H54 (cell line): Measurements from ENCODE around the gene BBS9.
A peak's percentile ranks its signal among the peaks of the same experiment; 100 is the strongest.
"Not testable (repeated sequence)": the region's sequence is repeated elsewhere in the genome, so short reads cannot be mapped to it uniquely, and the experiment has no call there.

ENCODE experiments used
- DNase-seq: peaks from one replicate; pipeline ENCODE4 v3.0.0; 2011; ENCODE audit warnings: low spot score, mixed read lengths; ENCODE audit not compliant: insufficient read length
- FAIRE-seq: peaks from 3 replicates; lab custom pipeline; 2011; peaks lifted over from hg19 to GRCh38; lab: Jason Lieb, UNC
- POLR2A ChIP-seq: IDR thresholded peaks from 2 replicates; pipeline ENCODE4 v1.6.1; 2011; ENCODE audit warnings: low read depth, mild to moderate bottlenecking, low read length

The BBS9 gene

GRCh38 chr7:33299425-33299824 lies 170.1 kb downstream of the BBS9 start:
- FAIRE-seq (no peak), DNase-seq (no peak)
- TF ChIP-seq POLR2A = no peak

GRCh38 chr7:33300131-33300530 lies 170.8 kb downstream of the BBS9 start:
- TF ChIP-seq POLR2A = no peak
- no peak for FAIRE-seq
- no peak for DNase-seq

- TF ChIP-seq POLR2A = no peak
- FAIRE-seq (no peak), DNase-seq (no peak)
Observed at GRCh38 chr7:33300742-33301141, 171.4 kb downstream of the BBS9 start.

- not testable (repeated sequence) for DNase-seq
Observed at GRCh38 chr7:33303978-33304557, 174.7 kb downstream of the BBS9 start.

GRCh38 chr7:33307205-33307604 lies 177.8 kb downstream of the BBS9 start:
- DNase-seq (no peak), FAIRE-seq (no peak)
- no peak for TF ChIP-seq POLR2A

More at GRCh38 chr7:33303978-33304557, 174.7 kb downstream of the BBS9 start:
- FAIRE-seq = not testable (repeated sequence)

GRCh38 chr7:33310546-33310945 lies 181.2 kb downstream of the BBS9 start:
- DNase-seq (no peak), FAIRE-seq (peak; percentile 30)
- TF ChIP-seq POLR2A = no peak

- DNase-seq = no peak
- FAIRE-seq = no peak
- no peak for TF ChIP-seq POLR2A
Observed at GRCh38 chr7:33325754-33326484, 196.6 kb downstream of the BBS9 start.

GRCh38 chr7:33326485-33326848 lies 197.1 kb downstream of the BBS9 start:
- DNase-seq (no peak), FAIRE-seq (no peak)
- no peak for TF ChIP-seq POLR2A

GRCh38 chr7:33327427-33327826 lies 198.1 kb downstream of the BBS9 start:
- no peak for FAIRE-seq
- DNase-seq = no peak
- TF ChIP-seq POLR2A = no peak

GRCh38 chr7:33334349-33334748 lies 205.0 kb downstream of the BBS9 start:
- DNase-seq (no peak), FAIRE-seq (peak; percentile 93)
- no peak for TF ChIP-seq POLR2A

GRCh38 chr7:33336820-33337219 lies 207.5 kb downstream of the BBS9 start:
- DNase-seq (no peak), FAIRE-seq (no peak)
- no peak for TF ChIP-seq POLR2A

GRCh38 chr7:33339074-33339790 lies 209.9 kb downstream of the BBS9 start:
- FAIRE-seq = peak; percentile 92
- TF ChIP-seq POLR2A = no peak
- DNase-seq = no peak

- TF ChIP-seq POLR2A = no peak
- DNase-seq (no peak), FAIRE-seq (no peak)
Observed at GRCh38 chr7:33346055-33346454, 216.7 kb downstream of the BBS9 start.

GRCh38 chr7:33350577-33350976 lies 221.2 kb downstream of the BBS9 start:
- FAIRE-seq = peak; percentile 15
- no peak for DNase-seq
- no peak for TF ChIP-seq POLR2A
